Measurements from ENCODE around the gene LSM10.

The LSM10 gene

GRCh38 chr1:36351227-36351977, 46.3 kb downstream of the LSM10 start:
- peak; percentile 84 for DNase-seq (ENCODE audit: low read depth)

- DNase-seq (ENCODE audit: low read depth), result peak; percentile 81
Measured at GRCh38 chr1:36350659-36351226, 47.0 kb downstream of the LSM10 start.

DNA sequence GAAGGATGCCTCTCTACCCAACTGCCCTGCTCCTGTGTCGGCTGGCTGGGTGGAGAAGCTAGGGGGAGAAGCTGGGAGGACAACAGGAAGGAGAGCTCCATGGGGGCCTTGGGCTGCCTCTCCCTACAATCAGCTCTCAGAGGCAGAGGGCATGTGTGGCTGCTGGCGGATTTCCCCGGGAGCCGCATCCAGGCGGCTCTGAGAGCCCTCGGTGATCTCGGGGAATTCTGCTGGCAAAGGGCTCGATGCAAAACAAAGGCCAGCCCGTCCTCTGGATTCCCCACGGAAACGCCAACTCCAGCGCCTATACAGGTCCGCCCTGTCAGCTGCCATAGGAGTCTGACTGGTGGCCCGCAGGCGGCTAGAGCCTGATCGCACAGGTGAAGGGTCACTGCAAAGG, 47.9 kb downstream of the LSM10 start:
- DNase-seq (ENCODE audit: low read depth), result no peak

GRCh38 chr1:36349241-36349671, 48.5 kb downstream of the LSM10 start:
- DNase-seq (ENCODE audit: low read depth), result peak; percentile 52

DNA sequence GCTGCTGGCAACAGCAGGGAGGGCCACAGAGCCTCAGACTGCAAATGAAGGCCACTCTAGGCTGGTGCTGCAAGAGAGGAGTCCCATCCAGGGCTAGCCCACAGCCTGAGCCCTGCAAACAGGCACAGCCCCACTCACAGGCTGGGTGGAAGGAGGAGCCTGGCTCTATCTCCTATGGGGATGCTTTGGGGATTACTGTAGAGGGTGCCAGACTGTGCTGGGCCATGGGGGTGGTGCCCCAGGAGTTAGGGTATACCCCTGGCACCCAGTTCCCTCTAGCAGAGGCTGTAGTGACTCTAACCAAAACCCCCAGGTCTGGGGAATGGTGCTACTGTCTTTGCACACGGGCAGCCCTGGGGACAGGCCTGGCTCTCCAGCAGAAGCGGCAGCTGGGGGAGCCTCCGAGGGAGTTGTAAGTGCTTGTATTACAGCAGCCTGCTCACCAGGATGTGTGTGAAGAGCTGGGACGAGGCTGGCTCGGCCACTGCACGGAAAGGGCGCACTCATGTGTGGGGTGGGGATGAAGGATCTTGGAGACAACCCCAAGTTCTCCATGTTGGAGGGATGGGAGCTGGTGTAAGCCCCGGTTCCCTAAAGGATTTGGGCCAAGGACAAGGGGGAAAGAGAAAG, 50.9 kb downstream of the LSM10 start:
- no peak for DNase-seq (ENCODE audit: low read depth)

GRCh38 chr1:36345353-36345752, 52.4 kb downstream of the LSM10 start:
- DNase-seq (ENCODE audit: low read depth), result no peak

- DNase-seq (ENCODE audit: low read depth), result no peak
Measured at GRCh38 chr1:36344395-36344680, 53.4 kb downstream of the LSM10 start.

- no peak for DNase-seq (ENCODE audit: low read depth)
Measured at GRCh38 chr1:36343651-36344394, 53.9 kb downstream of the LSM10 start.
